ENCODE data around the gene PDE3B.
"Not testable (repeated sequence)": the region's sequence is repeated elsewhere in the genome, so short reads cannot be mapped to it uniquely, and the experiment has no call there.

Gene PDE3B

GRCh38 chr11:14643697-14644225 lies at the start of gene PDE3B:
Gene PDE3B, plus strand, starts transcription at chr11:14643804. Its CDS starts 272 bp downstream, at chr11:14644076.
- peak; percentile 89 to 96 for DNase-seq

DNA sequence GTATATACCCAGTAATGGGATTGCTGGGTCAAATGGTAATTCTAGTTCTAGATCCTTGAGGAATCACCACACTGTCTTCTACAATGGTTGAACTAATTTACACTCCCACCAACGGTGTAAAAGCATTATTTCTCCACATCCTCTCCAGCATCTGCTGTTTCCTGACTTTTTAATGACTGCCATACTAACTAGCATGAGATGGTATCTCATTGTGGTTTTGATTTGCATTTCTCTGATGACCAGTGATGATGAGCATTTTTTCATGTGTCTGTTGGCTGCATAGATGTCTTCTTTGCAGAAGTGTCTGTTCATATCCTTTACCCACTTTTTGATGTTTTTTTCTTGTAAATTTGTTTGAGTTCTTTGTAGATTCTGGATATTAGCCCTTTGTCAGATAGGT lies 48.3 kb upstream of the PDE3B start:
- peak in 1 of 2 experiments; percentile 32 for DNase-seq

DNA sequence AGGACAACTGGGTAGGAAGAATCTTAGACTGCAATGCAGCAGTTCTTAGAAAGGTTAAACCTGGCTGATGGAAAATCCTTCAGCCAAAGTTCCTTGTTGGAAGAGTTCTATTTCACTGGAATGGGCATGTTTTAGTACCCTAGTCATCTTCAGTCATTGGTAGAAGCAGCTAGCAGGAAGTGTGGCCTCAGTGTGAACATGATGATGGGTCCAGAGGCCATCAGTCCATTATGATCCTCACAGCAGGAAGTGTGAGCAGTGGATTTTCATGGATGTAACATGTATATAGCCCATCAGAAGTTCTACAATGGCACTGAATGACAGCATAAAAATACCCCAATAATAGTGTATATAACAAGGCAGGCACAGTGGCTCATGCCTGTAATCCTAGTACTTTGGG lies 35.9 kb upstream of the PDE3B start:
- no peak for DNase-seq

GRCh38 chr11:14609902-14610301 lies 33.7 kb upstream of the PDE3B start:
- no peak for DNase-seq

DNA sequence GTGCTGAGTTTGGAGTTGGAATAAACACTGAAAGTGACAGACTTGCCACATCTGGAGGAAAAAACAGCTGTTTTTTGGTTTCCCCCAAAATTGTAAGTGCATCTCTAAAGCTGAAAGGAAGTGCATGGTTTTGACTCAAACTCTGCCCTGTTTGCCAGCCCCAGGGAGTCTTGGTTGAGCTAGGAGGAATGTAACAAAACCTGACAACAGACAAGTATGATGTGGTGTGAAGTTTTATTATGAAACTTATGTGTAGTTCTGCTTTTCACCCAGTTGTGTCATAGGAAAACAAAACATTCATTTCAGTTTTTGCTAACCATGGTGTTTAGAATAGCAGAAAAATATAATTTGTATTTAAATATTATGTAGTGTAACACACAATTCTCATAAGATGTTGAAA lies 31.7 kb upstream of the PDE3B start:
- DNase-seq = no peak

DNA sequence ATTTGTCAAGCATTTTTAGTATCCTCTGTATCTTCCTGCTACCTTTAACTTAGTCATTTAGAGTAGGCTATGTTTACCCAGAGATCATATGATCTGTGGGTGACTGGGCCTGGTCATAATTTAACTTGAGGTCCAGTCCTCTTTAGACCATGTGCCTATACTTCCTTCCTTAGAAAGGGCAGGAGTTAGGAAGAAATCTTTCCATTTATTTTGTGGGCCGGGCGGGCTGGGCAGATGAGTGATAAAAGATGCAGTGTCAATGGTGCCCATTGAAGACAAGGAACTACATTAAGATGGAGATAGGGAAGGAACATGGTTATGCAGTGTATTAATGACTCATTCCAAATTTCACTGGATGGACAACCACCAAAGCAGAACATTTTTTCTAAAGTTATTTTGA lies 30.9 kb upstream of the PDE3B start:
- DNase-seq = no peak

DNA sequence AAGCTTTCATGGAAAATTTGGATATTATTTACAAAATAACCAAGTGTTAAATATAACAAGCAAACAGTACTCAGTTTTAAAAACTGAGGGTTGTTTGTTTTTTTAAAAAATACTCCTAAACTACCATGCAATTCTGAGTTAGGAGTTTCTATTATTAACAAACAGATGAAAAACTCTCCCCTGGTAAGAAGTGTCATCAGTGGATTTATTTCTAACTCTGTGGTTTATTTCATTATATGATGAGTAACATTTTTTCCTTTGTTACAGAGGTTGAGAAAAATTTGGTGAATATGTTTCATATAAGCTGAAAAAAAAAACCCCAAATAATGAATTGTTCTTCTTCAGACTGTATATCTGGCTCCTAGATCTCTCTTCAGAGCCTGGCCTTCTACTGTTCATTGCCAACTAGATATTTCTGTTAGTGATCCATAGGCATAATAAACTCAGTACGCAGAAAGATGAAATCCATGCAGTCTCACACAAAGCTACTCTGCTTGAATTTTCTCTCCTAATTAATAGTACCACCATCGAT lies 29.4 kb upstream of the PDE3B start:
- no peak for DNase-seq

DNA sequence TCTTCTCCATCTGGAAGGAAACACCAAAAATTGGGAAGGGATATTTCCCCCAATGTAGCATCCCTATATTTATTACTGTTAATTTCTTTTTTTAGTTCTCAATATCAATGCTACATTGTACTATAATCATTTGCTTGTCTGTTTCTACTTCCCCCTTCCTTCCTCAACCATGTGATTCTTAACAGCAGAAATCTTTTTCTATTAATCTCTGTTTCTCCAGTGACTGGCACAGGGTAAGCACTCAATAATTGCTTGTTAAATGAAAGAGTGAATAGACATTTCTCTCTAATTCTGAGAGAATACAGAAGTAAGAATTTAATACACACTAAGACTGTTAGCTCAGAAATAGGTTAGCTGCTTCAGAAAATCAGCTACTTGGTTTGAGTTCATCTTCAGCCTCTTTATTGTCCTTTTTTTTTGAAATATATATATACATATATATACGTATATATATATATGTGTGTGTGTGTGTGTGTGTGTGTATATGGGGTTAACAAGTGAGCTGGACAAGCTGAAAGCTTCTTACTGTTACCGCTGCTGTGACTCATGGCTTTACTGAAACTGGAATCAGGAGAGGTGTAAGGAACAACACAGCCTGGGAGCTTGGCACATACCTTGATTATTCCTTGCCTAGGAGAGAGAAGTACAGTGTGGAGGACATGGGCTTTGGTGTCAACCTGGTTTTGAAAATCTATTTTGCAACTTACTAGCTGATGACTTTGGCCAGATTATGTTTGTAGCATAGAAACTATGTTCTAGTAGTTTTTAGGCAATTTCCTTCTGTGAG lies 26.2 kb upstream of the PDE3B start:
- no peak for DNase-seq

DNA sequence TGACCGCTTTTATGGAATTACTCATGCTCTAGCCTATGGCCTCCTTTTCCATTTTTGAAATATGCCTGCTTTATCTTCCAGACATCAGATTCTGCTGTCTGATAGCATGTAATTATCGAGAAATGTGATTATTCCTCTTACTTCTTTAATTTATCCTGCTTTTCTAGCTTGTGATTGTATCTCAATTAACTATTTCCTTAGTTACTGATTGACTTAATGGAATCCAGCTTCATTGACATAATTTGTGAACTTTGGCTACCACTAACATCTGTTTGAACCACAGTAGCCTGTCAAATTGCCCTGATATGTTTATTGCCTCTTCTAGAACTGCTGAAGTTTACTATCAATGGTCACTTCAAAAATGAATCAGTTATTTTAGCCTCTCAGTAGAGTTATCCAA lies 25.5 kb upstream of the PDE3B start:
- DNase-seq = no peak

GRCh38 chr11:14619603-14620531 lies 23.7 kb upstream of the PDE3B start:
- no peak for DNase-seq

GRCh38 chr11:14622223-14622954 lies 21.2 kb upstream of the PDE3B start:
- no peak for DNase-seq

DNA sequence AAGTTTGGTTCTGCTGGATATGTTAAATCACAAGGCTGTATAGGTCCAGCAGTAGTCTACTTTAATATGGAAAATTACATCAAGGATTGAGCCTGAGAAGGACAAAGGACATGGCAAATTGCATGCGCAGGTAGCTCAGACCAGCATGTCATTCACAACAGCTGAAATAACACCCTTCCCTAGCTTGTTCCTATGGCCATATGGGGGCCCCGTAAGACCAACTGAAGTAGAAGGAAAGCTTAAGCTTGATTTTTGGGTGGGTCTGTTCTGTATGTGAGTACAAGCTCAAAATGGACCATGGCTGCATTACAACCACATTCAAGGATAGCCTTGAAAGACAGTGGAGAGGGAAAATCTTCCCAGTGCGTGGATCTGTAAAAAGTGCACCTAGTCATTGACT lies 20.6 kb upstream of the PDE3B start:
- DNase-seq = no peak

GRCh38 chr11:14625586-14626205 lies 17.9 kb upstream of the PDE3B start:
- no peak for DNase-seq

GRCh38 chr11:14626650-14627049 lies 17.0 kb upstream of the PDE3B start:
- DNase-seq = no peak

DNA sequence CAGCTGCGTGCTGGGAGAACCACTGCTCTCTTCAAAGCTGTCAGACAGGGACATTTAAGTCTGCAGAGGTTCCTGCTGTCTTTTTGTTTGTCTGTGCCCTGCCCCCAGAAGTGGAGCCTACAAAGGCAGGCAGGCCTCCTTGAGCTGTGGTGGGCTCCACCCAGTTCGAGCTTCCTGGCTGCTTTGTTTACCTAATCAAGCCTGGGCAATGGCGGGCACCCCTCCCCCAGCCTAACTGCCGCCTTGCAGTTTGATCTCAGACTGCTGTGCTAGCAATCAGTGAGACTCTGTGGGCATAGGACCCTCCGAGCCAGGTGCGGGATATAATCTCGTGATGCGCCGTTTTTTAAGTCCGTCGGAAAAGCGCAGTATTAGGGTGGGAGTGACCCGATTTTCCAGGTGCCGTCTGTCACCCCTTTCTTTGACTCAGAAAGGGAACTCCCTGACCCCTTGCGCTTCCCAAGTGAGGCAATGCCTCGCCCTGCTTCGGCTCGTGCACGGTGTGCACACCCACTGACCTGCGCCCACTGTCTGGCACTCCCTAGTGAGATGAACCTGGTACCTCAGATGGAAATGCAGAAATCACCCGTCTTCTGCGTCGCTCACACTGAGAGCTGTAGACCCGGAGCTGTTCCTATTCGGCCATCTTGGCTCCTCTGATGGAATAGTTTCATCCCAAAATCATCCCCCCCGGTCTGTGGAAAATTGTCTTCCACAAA lies 9.9 kb upstream of the PDE3B start:
- DNase-seq = not testable (repeated sequence)

DNA sequence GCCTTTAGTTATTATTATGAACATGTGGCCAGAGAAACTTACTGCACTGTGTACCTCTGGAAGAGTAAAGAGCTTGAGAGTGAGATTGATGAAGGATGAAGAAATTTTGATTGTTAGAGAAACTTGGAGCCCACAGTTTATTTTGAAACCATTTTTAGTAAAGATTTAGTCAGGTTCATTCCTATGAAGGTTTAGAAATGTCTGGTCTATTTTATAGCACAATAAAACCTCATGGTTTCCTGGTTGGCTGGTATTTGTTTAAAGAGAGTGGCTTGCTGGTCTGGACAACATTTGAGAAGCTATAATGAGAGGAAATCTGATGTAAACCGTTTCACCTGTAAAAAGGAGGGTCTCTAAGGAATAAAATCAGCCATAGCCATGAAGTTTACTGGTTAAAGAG lies 8.8 kb upstream of the PDE3B start:
- no peak for DNase-seq

GRCh38 chr11:14635546-14635945 lies 8.1 kb upstream of the PDE3B start:
- no peak for DNase-seq

DNA sequence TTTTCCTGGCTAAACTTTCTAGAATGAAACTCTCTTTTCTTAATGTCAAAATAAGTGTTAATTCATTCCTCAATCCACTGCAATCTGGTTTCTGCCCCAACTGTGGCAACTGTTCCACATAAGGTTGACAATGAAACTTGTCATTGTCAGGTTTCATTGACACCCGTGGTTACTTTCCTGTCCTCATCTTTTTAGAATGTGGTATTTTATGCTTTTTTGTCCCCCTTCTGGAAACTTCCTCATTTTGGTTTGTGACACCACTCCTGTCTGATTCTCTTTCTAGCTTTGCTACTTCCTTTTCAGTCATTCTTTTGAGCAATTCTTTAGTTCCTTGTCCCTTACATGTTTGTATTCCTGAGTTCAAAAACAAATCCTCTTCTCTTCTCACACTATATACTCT lies 7.5 kb upstream of the PDE3B start:
- DNase-seq = no peak

- DNase-seq = no peak
These were observed 5.7 kb upstream of the PDE3B start for GRCh38 chr11:14637868-14638409.

DNA sequence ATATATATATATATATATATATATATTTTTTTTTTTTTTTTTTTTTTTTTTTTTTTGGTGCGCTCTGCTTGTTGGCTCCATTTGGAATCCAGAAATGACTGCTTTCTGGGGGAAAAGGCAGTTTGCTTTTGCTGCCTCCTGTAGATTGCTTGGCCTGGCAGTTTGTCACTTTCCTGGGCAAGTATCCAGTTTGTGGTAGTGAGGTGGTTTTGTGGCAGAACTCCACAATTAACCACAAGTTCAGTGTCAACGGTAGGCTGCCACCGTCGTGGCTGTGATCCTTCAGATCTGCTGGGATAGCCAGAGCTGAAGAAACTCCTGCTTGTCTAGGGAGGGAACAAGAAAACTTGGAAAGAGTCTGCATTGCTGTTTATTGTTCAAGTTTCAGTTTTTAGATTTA lies 5.0 kb upstream of the PDE3B start:
- DNase-seq = no peak

- no peak for DNase-seq
These were observed 1.8 kb upstream of the PDE3B start for GRCh38 chr11:14641801-14642200.

All from NCI-H526 (cell line).